Gastroesophageal sphincter (tissue), 4 donors: ENCODE results near the gene IFRD1. TPM values are rescaled to one million over a fixed set of nuclear protein-coding genes. Genes with fewer than 3 reads are reported as not detected.

Source experiments
- ATAC-seq: fragments of 150-250 bp; one replicate; pipeline ENCODE4 v1.9.1; 2016; ENCODE audit warnings: mild to moderate bottlenecking, moderate library complexity
- H3K27ac ChIP-seq, 4 donors: fragments of 200-600 bp; sonication (generic) in 3 of 4; 1 replicate in 3 of 4; 2 replicates in 1 of 4; pipeline ENCODE4 v1.5.1; 2016 to 2019
- H3K27me3 ChIP-seq: fragments of 200-600 bp; sonication (generic); one replicate; pipeline ENCODE4 v1.5.1; 2019
- H3K36me3 ChIP-seq, 2 donors: fragments of 200-600 bp; sonication (generic); one replicate each; pipeline ENCODE4 v1.5.1; 2019; ENCODE audit warnings: control low read depth in 1 of 2
- H3K4me1 ChIP-seq, 3 donors: fragments of 200-600 bp; sonication (generic); 1 replicate in 2 of 3; 2 replicates in 1 of 3; pipeline ENCODE4 v1.5.1; 2016 to 2019; ENCODE audit warnings: control low read depth in 2 of 3
- H3K4me3 ChIP-seq, 2 donors: fragments of 200-600 bp; sonication (generic); one replicate each; pipeline ENCODE4 v1.5.1; 2019; ENCODE audit warnings: mild to moderate bottlenecking in 1 of 2, moderate library complexity in 1 of 2
- H3K9me3 ChIP-seq, 3 donors: fragments of 200-600 bp; sonication (generic); one replicate each; pipeline ENCODE4 v1.5.1; 2017 to 2019; ENCODE audit warnings: control low read depth in 2 of 3
- CTCF ChIP-seq, 4 experiments: fragments of 200-600 bp in 2 of 4; fragments of 450-650 bp in 2 of 4; sonication (generic) in 1 of 4; IDR thresholded peaks; one replicate each; pipeline ENCODE4 v1.5.1; 2017 to 2019; ENCODE audit warnings: antibody characterized with exemption in 4 of 4, mild to moderate bottlenecking in 2 of 4, moderate library complexity in 2 of 4
- EP300 ChIP-seq: sonication (generic); formaldehyde crosslinking; IDR thresholded peaks from one replicate; pipeline ENCODE4 v1.6.1; 2017; ENCODE audit warnings: antibody characterized with exemption, mild to moderate bottlenecking
- POLR2A ChIP-seq, 2 donors: fragments of 450-650 bp; IDR thresholded peaks; one replicate each; pipeline ENCODE4 v1.6.1; 2017; ENCODE audit warnings: antibody characterized with exemption in 2 of 2, mild to moderate bottlenecking in 2 of 2, moderate library complexity in 1 of 2
- POLR2AphosphoS5 ChIP-seq: sonication (generic); formaldehyde crosslinking; IDR thresholded peaks from one replicate; pipeline ENCODE4 v1.6.1; 2017; ENCODE audit warnings: antibody characterized with exemption
- WGBS, 2 donors: methylation state at CpG; one replicate each; pipeline ENCODE4 v1.1.5; 2018; ENCODE audit warnings: low coverage in 1 of 2; 5-methylcytosine and 5-hydroxymethylcytosine counted together
- total RNA-seq, 4 donors: library from RNA; depleted of rRNA; stranded (reverse); fragments of >200 nt; gene quantifications; one replicate each; pipeline ENCODE4 v1.1.0, GENCODE V29; 2016

Gene IFRD1
- total RNA-seq, 4 donors from 2014 or later: 36.8 to 78.3 (median 56.5) TPM

DNA sequence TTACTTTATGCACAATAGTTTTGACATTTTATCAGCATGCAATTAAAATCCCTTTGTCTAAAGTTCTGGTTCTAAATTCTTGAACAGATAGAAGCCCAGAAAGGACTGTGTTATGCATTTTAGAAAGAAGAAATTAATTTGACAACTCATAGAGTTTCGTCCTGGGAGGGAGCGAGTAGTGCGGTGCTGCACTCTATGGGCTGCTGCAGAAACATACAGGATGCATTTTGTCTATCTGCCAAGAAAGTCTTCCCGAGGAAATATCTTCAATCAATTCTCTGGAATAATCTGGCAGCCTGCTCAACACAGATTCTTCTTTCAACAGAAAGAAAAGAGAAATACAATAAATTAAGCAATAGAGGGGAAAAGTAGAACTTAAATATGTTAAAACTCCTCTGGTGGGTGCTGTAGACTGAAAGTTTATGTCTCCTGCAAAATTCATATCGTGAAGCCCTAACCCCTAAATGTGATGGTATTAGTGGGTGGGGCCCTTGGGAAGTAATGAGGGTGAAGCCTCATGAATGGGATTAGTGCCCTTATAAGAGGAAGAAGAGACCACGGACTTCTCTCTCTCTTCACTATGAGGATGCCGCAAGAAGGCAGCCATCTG is 39.0 kb upstream of the IFRD1 start:
- no peak for TF ChIP-seq POLR2A (IDR thresholded peaks at IDR 0.05)
- TF ChIP-seq CTCF (IDR thresholded peaks at IDR 0.05): peak in 3 of 4 experiments; percentile 19 to 59 (median 28)
- no peak for TF ChIP-seq EP300
- no peak for TF ChIP-seq POLR2AphosphoS5
- WGBS, 2 donors: 35 to 40% methylated on average over 7 of the region's 7 CpGs
- H3K4me3 ChIP-seq: no peak overlapping the region
- no peak for ATAC-seq
- no peaks in the 10 kb centered on the region for H3K9me3 ChIP-seq
- peaks cover 10% of the 10 kb centered on the region for H3K27me3 ChIP-seq
- H3K4me1 ChIP-seq: peaks cover 0 to 8% (median 0%) of the 10 kb centered on the region in 3 donors
- no peak overlapping the region for H3K27ac ChIP-seq
- no peaks in the 10 kb centered on the region for H3K36me3 ChIP-seq

DNA sequence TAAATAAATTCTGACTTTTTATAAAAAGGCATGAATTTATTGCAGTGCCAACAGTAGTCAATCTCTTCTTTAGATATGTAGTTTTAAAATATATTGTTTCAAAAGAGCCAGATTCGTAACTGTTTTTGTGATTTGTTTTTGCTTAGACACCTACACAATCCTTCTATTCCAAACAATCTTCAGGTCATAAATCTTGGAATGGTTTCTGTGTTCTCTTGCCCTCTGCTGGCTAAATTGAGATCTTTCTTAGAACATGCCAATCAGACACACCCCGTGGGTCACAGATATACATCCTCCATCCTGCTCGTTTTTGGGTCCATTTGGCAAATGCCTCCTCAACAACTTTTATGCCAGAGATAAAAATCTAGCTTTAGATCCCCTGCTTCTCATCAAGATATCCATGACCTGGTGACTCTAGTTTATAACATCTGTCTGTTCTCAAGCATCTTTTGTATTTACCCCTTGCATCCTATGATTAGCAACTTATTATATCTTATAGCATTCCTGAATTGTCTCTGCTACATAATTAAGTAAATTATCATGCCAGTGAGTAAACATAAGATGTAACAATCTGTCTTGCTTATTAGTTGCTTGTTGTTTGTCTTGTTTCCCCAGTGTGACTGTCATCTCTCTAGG is 35.3 kb upstream of the IFRD1 start:
- no peak overlapping the region for H3K27ac ChIP-seq
- WGBS, 2 donors: 8 to 20% methylated on average over 3 of the region's 3 CpGs
- H3K36me3 ChIP-seq: no peaks in the 10 kb centered on the region
- peaks cover 6% of the 10 kb centered on the region for H3K27me3 ChIP-seq
- H3K9me3 ChIP-seq: peaks cover 0 to 5% (median 0%) of the 10 kb centered on the region in 3 donors
- H3K4me1 ChIP-seq: peaks cover 0 to 8% (median 0%) of the 10 kb centered on the region in 3 donors
- ATAC-seq: no peak
- H3K4me3 ChIP-seq: no peak overlapping the region
- peak; percentile 21 to 49 (median 34) for TF ChIP-seq CTCF (IDR thresholded peaks at IDR 0.05)
- no peak for TF ChIP-seq EP300

DNA sequence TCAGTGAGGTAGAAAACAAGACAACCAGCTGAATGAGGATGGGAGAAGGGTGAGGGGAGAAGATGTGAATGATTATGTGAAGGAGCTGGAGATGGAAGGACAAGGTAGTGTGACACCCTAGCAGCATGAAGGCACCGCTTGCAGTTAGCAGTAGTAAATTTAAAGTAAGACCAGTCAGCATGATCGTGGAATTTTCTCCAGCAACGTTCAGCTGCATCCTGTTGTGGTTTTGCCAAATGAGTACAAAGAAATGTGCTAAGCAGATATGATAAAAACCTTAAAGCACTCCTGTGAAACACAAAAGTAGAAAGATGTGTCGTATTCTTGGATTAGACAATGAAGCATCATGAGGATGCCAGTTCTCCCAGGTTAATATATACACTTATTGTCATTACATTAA is 34.1 kb upstream of the IFRD1 start:
- H3K36me3 ChIP-seq: no peaks in the 10 kb centered on the region
- WGBS, 2 donors: 43 to 61% methylated on average over 3 to 4 of the region's 4 CpGs
- H3K9me3 ChIP-seq: peaks cover 0 to 5% (median 0%) of the 10 kb centered on the region in 3 donors
- no peak overlapping the region for H3K4me3 ChIP-seq
- TF ChIP-seq POLR2A (IDR thresholded peaks at IDR 0.05) (no peak), EP300 (no peak), CTCF (IDR thresholded peaks at IDR 0.05) (no peak), POLR2AphosphoS5 (no peak)
- H3K4me1 ChIP-seq: peaks cover 0 to 10% (median 3%) of the 10 kb centered on the region in 3 donors
- peaks cover 6% of the 10 kb centered on the region for H3K27me3 ChIP-seq
- no peak overlapping the region for H3K27ac ChIP-seq
- no peak for ATAC-seq

- H3K9me3 ChIP-seq: peaks cover 0 to 5% (median 0%) of the 10 kb centered on the region in 3 donors
- WGBS, 2 donors: 86 to 97% methylated on average over 4 of the region's 4 CpGs
Measured at GRCh38 chr7:112419543-112420130, 30.6 kb upstream of the IFRD1 start.

More at GRCh38 chr7:112419543-112420130, 30.6 kb upstream of the IFRD1 start:
- no peak overlapping the region for H3K27ac ChIP-seq
- no peaks in the 10 kb centered on the region for H3K36me3 ChIP-seq
- no peak for ATAC-seq
- TF ChIP-seq CTCF (IDR thresholded peaks at IDR 0.05) (no peak), POLR2A (IDR thresholded peaks at IDR 0.05) (no peak), EP300 (no peak), POLR2AphosphoS5 (no peak)
- no peaks in the 10 kb centered on the region for H3K27me3 ChIP-seq
- no peak overlapping the region for H3K4me3 ChIP-seq
- H3K4me1 ChIP-seq: peaks cover 3 to 21% (median 10%) of the 10 kb centered on the region in 3 donors
